ENCODE data around the gene SLC24A3.

GRCh38 chr20:19693508-19693907, 481.1 kb downstream of the SLC24A3 start:
- TF ChIP-seq SRSF9 (IDR thresholded peaks at IDR 0.05; ENCODE audit: borderline replicate concordance, insufficient read depth, low read depth, low read length, poor library complexity, severe bottlenecking): no peak
- no peak for TF ChIP-seq ZNF713 (CRISPR knock-in tag; IDR thresholded peaks at IDR 0.05)
- TF ChIP-seq KDM1A (CRISPR knock-in tag; IDR thresholded peaks at IDR 0.05): no peak
- no peak for TF ChIP-seq CBX1 (IDR thresholded peaks at IDR 0.05; ENCODE audit: low read depth)
- no peak for TF ChIP-seq SRF (IDR thresholded peaks at IDR 0.05; ENCODE audit: low read depth, low read length)
- no peak for TF ChIP-seq CTCF (CRISPR knock-in tag; IDR thresholded peaks at IDR 0.05)
- TF ChIP-seq FOXK2 (IDR thresholded peaks at IDR 0.05): no peak
- TF ChIP-seq TARDBP (CRISPR knock-in tag; IDR thresholded peaks at IDR 0.05): no peak
- no peak for TF ChIP-seq GMEB2 (CRISPR knock-in tag; IDR thresholded peaks at IDR 0.05; ENCODE audit: low read depth)
- no peak for TF ChIP-seq ZNF18 (CRISPR knock-in tag; IDR thresholded peaks at IDR 0.05; ENCODE audit: insufficient replicate concordance)
